HG03457 (cell line): ENCODE measurements around the gene MR1.

Experiments used
- ATAC-seq: cut with Tn5 transposase; IDR thresholded peaks from one replicate; pipeline ENCODE4 v1.9.1; 2021; ENCODE audit warnings: moderate number of reproducible peaks; ENCODE audit not compliant: unreplicated experiment

MR1 gene

DNA sequence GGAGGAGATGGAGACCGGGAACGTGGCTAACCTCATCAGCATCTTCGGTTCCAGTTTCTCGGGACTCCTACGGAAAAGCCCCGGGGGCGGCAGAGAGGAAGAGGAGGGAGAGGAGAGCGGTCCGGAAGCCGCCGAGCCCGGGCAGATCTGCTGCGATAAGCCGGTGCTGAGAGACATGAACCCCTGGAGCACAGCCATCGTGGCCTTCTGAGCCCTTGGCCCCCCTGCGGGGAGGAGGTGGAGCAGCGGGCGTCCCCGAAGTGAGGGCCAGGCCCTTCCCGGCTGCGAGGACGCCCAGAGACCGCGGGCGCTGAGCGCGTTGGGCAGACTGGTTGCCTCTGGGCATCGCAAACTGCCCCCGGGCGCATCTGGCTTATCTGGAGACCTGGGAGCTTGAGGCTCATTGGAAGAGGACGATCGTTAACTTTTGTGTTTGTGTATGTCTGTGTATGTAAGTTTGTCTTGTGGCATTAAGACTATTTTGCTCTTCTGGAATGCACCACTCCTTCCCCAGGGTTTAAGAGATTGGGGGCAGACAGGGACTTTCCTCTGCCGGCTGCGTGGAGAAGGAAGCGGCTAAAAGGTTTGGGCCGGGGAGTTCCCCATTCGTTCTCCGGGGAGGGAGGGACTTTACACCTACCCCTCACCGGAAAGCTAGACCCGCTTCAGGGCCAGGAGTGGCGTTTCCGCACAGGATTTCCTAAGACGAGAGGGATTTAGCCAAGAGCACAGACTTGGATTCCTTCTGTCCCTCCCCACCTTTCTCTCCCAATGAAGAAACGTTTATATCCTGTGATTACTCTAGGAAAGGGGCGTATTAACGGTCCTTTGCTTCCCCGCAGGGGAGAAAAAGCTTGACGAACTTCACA, 56.1 kb downstream of the MR1 start:
- peak; percentile 20 for ATAC-seq

DNA sequence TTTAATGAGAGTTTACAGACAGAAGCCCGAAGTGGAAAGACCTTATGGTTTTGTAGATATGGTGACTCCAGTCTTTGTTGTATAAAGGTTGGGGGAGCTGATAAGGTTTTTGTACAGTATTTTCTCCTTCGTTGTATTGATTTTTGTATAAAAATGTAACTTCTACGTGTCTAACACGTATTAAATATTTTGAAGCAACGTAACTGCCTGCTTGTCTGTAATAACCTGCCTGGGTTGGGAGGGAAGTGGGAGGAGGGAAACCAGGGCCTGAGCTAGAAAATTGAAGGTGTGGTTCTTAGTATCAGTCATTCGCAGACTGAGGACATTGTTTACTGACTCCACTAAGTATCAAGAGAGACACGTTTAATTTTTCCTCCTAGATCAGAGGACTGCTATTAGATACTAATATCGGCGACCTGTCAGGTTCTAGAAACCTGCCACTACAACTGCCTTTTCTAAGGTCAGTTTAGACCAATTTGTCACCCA, 56.9 kb downstream of the MR1 start:
- ATAC-seq: no peak

DNA sequence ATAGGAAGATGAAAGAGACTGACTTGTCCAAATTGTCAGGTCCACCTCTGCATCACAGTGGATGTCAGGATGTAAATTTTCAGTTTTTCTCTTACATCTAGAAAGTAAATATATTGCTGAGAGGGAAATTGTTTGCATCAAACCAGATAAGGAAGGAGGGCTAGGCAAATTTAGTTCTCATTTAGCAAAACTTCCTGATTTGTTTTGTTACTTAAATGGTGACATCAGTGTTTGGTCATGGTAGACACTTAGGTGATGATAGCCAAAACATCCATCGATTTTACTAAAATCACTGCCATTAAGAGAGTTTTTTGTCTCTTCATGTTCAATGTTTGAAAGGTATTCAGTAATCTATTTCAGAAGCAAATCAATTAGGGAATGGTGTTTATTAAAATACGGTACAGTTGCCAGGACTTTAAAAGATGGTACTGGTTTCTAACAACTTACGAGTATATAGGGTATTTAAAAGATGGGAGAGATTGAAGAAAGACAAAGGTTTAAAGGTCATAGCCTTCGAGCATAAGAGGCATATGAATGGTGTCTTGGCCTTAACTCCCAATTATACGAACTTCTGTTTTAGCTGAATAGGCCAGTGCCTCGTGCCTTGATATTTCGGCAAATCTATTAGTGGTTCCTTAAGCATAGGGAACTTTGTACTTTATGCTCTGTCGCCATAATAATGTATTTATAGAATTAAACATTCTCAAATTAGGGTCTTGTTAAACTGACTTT, 57.7 kb downstream of the MR1 start:
- no peak for ATAC-seq

DNA sequence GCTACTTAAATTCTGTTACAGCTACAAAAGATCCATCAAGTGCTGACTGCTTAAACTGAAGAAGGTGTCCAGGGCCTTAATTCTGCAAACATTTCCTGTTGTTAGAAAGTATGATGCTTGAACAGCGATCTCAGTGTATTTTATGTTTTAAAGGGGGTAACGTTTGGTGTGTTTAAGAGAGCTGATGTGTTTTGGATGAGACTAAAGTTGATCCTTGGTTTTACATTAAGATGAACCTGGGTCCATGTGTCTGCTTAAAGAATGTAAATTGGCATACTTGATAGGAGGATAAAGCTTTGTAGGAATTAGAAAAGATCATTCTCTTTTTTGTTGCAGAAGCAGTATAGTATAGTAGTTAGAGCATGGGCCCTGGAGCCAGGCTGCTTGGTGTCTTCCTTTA, 58.3 kb downstream of the MR1 start:
- ATAC-seq: no peak

DNA sequence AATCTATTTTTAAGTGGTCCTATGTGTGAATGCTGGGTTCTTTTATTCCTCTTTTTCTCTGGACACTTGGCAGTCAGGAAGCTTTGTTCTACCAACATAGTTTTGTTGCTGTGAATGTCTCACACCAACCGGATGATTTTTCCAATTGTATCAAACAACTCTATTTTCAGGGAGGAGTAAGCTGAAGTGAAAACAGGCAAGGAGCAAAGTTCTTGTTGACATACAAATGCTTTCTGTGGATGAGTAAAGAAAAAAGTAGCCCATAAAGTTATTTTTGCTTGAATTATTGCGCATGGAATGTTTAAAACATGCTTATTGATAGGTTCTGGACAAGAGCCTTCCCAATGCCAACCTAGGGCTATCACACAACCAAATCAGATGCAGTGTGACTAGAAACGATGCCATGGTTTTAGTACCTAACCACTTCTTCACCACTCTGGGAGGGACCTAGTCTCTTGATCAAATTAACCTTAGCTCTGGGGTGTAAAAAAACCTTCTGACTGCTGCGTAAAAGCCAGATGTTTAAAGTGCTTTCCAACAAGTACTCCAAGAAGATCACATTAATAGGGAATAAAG, 59.2 kb downstream of the MR1 start:
- no peak for ATAC-seq

DNA sequence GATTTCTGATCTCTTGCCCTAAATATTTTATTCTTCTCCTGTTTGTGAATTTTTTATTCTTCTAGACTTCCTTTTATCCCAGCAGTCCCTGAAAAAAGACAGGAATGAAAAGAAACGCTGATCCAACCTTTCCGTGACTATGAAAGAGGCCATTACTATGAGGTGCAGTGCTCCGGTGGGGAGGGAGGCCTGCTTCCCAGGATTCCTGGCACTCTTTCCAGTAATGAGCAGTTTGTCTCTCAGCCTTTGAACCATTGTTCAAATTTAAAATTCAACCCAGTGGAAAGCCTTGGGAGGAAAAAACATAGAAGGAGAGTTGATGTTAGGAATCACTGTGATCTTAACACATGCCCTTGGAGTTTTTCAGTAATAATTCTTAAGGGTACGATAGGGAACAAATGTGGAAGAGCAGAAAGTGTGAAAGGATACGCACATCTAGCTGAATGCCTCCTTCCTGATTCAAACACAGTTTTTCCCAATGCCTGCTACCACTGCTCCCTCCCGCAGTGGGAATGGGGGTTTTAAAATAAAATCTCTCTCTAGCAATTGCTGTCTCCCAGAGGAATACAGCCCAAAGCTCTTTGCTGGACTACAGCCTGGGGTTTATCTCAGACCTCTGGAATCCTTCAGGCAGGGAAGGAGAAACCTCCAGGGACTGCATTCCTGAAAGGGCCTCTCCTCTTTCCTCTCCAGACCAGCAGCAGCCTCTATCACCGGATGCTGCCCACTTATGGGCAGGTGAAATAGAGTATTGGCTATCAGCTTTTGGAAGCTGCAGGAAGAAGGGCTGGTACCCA, 60.8 kb downstream of the MR1 start:
- no peak for ATAC-seq

DNA sequence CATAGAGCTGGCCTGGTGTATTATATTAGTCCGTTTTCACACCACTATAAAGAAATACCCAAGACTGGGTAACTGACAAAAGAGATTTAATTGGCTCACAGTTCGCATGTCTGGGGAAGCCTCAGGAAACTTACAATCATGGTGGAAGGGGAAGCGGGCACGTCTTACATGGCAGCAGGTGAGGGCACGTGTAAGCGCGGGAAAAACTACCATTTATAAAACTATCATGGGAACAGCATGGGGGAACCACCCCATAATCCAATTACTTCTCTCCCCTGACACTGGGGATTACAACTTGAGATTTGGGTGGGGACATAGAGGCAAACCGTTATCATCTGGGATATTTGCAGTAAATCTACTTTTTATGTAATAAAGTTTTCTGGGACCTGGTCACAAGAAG, 61.5 kb downstream of the MR1 start:
- no peak for ATAC-seq

DNA sequence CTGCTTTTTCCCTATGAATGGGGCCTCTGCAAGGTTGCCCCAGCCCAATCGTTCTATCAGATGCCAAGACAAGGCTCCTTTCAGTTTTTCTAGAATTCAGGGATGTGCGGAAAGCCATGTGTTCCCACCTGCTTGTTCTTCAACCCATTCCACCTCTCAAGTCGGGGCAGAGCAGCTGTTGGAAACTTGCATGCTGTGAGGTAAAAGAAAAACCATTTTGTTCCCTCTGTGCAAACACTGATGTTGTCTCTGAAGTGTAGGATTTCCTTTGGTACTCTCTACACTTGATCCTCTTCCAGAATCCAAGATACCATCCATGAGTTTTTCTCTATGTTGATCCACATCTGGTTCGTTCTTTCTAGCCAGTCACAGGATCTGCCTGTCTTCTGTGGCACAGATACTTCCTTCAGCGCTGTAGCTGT, 62.0 kb downstream of the MR1 start:
- ATAC-seq: no peak

DNA sequence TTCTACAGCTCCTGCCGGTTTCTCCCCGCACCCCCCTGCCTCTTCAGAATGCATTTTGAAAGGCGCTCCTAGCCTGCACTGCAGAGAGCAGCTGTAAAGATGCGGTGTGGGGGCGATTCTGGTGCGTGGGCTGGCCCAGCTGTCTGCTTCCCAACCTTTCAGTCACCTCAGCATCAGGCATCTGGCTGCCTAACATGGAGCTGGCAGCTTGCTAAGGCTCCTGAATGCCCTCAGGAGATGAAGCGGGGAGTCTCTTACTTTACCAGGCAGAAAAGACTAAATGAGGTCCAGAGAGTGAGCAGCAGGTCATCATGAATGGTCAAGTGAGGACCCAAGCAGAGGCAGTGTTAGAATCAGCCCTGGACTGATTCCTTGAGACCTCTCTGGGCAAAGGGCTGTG, 63.5 kb downstream of the MR1 start:
- ATAC-seq: no peak

DNA sequence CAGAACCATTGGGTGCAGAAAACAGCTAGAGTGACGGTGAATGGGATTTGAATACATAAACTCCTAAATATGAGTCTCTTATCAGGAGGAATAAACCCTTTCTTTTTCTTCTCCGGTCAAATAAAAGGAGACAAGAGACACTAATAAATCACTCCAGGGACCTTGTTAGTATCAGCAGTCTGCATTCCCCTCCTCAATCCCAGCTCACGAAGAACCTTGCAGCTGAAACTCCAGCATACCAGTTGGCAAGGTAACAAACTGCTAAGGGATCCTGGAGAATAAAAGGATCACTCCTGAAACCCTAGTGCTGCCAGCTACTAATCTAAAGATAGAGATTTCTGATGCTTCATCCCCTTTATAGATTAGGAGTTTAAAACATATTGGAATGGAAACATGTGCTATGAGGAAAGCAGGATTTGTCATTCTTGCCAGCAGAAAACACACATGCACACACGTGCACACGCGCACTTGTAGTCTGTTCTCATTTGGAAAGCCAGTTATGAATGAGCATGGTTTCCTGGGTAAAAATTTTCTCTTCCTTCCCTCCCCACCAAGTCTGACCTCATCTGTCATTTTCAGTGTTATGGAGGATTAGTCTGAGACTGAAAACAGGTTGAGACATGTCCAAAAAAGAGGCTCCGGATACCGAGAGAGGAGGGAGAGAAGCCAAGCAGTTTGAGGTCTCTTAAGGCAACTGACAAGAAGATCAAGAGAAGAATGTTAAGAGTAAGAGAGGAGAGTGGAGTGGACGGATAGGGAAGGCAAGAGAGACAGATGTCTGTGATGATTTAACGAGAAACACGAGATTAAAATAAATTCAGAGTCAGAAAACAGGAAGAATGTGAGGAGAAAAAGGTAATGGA, 65.6 kb downstream of the MR1 start:
- ATAC-seq: peak; percentile 59

DNA sequence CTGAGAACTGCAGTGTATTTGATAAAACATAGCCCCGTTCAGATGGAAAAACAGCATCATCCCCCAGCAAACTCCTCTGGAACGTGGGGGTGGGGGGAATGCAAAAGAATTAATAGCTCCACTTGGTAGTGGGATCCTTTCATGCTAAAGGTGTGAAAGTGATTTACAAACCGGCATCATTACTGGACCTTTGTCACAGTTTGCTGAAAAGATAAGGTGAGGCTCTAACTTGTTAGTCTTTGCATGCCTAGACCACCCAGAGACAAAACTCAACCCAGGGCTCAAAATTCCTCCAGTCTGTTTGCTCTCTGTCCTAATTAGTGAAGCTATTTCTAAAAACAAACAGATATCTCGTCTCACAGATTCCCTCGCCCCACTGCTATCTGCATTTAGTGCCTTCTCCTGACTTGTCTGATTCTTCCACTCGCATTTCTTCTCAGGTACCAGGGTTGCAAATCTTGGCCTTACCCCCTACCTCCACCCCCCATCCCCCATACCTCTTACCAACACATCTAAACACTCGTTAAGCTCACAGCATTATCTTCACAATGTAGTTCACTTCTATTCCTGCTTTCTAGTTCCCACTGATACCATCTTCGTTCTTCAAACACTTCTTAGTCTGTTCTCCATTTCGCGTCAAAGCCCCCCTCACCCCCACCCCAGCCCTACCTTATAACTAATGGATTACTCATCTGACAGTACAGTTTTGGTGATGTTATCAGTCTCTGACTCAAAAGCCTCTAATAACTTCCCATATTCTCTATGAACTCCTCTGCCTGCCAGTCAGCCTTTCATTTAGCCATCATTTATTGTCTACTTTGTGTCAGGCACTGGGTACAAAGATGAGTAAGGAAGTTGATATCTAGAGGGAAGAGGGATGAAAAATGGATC, 66.5 kb downstream of the MR1 start:
- ATAC-seq: no peak

DNA sequence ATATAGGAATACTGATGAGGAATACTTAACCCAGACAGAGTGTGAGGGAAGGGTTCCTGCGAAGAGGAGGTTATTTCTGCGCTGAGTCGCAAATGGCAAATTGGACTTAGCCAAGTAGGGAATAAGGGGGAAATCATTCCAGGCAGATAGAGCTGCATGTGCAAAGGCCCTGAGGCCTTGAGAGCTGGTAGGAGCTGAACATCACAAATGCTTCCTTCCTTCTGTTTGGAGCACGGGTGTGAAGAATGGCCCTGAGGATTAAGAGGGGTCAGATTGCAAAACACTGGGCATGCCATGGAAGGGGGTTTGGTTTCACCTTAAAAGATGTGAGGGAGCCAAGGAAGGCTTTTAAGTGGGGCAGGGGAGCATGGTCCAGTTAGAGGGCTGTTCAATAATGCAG, 67.2 kb downstream of the MR1 start:
- ATAC-seq: no peak

DNA sequence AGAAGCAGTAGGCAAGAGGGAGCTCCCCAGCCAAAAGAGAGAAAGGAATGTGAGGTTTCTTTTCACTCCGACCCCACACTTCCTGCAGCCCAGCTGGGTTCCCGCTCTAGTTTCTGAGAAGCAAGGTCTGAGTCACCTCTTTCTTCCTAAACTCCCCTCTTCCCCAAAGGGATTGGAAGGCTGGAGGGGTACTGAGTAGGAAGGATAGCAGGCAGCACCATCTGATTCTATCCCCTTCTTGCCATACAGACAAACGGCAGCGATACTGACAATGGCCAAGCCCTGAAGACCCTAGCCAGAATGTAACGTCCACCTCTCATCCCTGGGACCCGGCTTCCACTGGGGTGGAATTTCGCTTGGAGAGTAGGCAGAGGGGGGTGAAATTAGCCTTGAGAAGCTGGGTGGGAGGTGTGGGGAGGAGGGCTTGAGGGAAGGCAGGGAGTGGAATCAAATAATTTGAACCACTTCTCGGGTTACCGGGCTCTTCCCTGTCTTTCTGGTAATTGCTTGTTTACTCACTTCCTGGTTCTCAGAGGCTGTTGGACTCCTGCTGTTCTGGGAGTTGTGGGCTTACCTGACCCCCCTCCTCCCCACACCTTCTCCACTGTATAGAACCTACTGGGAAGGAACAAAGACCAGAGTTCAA, 67.9 kb downstream of the MR1 start:
- no peak for ATAC-seq

DNA sequence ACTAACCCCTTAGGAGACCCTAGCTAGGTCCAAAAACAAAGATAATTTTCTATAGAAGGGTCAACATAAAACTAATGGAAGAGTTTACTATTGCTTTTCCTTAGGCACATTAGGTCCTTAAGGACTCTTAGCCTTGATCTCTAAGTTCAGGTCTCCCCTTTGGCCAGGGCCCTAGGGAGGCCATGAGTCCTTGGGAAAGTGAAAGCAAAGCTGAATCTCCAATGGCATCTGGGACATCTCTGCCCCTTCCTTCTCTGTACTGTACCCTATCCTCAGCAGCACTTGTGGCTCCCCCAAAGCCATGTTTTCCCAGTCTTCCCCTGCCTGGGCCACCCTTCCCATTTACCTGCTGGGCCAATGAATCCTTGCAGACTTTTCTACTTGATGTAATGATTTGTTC, 69.1 kb downstream of the MR1 start:
- no peak for ATAC-seq

DNA sequence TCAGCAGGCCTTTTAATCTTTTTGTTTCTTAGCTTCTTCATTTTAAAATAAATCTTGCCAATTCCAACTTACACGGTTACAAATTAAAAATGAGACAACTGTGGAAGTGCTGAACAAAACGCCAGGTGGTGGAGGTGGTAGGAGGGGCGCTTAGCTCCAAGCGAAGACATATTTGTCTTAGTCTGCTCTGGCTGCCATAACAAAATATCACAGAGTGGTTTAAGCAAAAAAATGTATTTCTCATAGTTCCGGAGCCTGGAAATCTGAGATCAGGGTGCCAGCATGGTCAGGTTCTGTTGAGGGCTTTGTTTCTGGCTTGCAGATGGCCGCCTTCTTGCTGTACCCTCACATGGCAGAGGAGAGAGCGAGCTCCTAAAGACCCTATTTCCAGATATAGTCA, 69.6 kb downstream of the MR1 start:
- ATAC-seq: no peak

DNA sequence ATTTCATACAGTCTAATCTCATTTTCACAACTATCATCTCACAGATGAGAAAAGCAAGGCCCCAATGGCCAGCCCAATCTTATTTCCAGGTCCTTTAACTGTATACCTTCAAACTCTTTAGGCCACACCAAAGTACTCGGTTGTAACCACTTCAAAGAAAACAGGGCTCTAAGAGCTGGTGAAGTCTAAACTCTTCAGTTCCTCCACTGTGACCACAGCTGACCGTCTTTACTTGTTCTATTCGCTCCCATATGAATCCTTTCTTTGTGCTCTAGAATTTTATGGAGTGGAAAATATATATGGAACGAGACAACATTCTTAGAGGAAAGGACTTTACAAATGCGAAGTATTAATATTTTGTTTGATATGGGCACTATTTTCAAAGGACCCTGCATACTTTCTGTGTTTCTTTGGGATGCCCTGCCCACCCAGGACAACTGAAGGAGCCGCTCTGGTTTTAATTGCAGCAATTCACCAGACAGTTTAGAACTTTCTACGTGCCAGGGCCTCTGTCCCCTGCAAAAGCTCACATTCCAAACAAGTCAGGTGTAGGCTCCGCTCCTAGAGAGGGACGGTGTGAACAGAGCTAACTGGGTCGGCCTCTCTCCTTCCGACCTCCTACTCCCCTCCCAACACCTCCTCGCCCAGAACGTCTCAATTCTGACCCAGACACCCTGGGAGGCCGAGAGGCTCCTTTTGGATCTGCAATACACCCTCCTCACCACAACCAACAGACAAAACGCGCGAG, 70.4 kb downstream of the MR1 start:
- no peak for ATAC-seq

DNA sequence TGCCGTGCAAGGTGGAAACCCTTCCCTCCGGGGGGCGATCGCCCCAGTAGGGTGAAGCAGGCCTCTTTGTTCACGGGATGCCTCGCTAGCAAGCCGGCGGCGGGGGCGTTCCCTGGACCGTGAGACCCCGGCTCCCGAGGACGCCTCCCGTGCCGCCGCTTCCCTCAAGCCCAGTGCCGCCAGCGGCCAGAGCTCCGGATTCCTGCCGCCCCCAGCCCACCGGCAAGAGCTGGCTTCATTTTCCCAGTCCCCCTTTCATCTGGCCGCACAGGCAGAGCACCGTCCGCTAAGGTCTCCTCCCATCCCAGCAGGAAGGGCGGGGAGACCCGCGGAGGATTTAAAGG, 71.0 kb downstream of the MR1 start:
- ATAC-seq: peak; percentile 20
